HepG2 (cell line): Measurements from ENCODE around the gene SYNJ2. TPM values are rescaled to one million over a fixed set of nuclear protein-coding genes. Genes with fewer than 3 reads are reported as not detected.

Source experiments
- ADNP ChIP-seq: sonication (generic); formaldehyde crosslinking; IDR thresholded peaks from 2 replicates; pipeline ENCODE4 v1.4.0; 2020; ENCODE audit warnings: missing genetic modification reagents
- ARNT2 ChIP-seq: sonication (generic); formaldehyde crosslinking; IDR thresholded peaks from 2 replicates; pipeline ENCODE4 v1.8.0; 2022; ENCODE audit warnings: mild to moderate bottlenecking, low read depth, missing genetic modification reagents, moderate library complexity
- CHD4 ChIP-seq: fragments of 200-600 bp; sonication (generic); IDR thresholded peaks from 2 replicates; pipeline ENCODE4 v1.7.0; 2017; ENCODE audit warnings: mild to moderate bottlenecking, low read length, borderline replicate concordance
- DZIP1 ChIP-seq: sonication (generic); formaldehyde crosslinking; IDR thresholded peaks from 2 replicates; pipeline ENCODE4 v1.5.0; 2020; ENCODE audit warnings: mild to moderate bottlenecking, missing genetic modification reagents
- MEIS1 ChIP-seq: sonication (generic); formaldehyde crosslinking; IDR thresholded peaks from 2 replicates; pipeline ENCODE4 v1.9.0; 2021; ENCODE audit warnings: mild to moderate bottlenecking, missing genetic modification reagents, moderate library complexity, borderline replicate concordance
- NFE2L2 ChIP-seq: fragments of 150-350 bp; IDR thresholded peaks from 2 replicates; pipeline ENCODE4 v1.6.1; 2014; ENCODE audit warnings: low read length
- NFIB ChIP-seq: sonication (generic); formaldehyde crosslinking; IDR thresholded peaks from 2 replicates; pipeline ENCODE4 v1.9.0; 2021; ENCODE audit warnings: missing genetic modification reagents, mild to moderate bottlenecking, borderline replicate concordance
- NR2F1 ChIP-seq, 2 experiments: fragments of 450-650 bp in 1 of 2; formaldehyde crosslinking in 1 of 2; IDR thresholded peaks; 2 replicates each; pipeline versions ENCODE4 v1.5.0 to v1.6.1; 2016 to 2020; ENCODE audit warnings: mild to moderate bottlenecking in 1 of 2, missing compliant biosample characterization in 1 of 2, missing genetic modification reagents in 1 of 2, moderate library complexity in 1 of 2
- POLR2A ChIP-seq, 2 experiments: IDR thresholded peaks; 2 replicates each; pipeline ENCODE4 v1.6.1; 2011; ENCODE audit warnings: low read depth in 2 of 2, low read length in 2 of 2, mild to moderate bottlenecking in 1 of 2, moderate library complexity in 1 of 2; ENCODE audit not compliant: insufficient read depth in 1 of 2
- TCF12 ChIP-seq, 2 experiments: fragments of 450-650 bp in 1 of 2; sonication (generic) in 1 of 2; formaldehyde crosslinking in 1 of 2; IDR thresholded peaks; 2 replicates each; pipeline versions ENCODE4 v1.6.1 to v1.8.0; 2017 to 2022; ENCODE audit warnings: antibody characterized with exemption in 1 of 2, mild to moderate bottlenecking in 1 of 2, missing genetic modification reagents in 1 of 2, moderate library complexity in 1 of 2
- TERF1 ChIP-seq: sonication (generic); formaldehyde crosslinking; IDR thresholded peaks from 2 replicates; pipeline ENCODE4 v1.8.0; 2022; ENCODE audit warnings: mild to moderate bottlenecking, missing genetic modification reagents, moderate library complexity
- TSC22D2 ChIP-seq: sonication (generic); formaldehyde crosslinking; IDR thresholded peaks from 2 replicates; pipeline ENCODE4 v1.5.1; 2020; ENCODE audit warnings: missing genetic modification reagents, mild to moderate bottlenecking, borderline replicate concordance
- ZNF207 ChIP-seq: fragments of 450-650 bp; IDR thresholded peaks from 2 replicates; pipeline ENCODE4 v1.6.1; 2016; ENCODE audit warnings: antibody characterized with exemption, borderline replicate concordance
- ZNF3 ChIP-seq: IDR thresholded peaks from 2 replicates; pipeline ENCODE4 v1.7.0; 2017; ENCODE audit warnings: inconsistent platforms
- ZNF34 ChIP-seq: sonication (generic); formaldehyde crosslinking; IDR thresholded peaks from 2 replicates; pipeline ENCODE4 v1.4.0; 2020; ENCODE audit warnings: mild to moderate bottlenecking, missing genetic modification reagents, borderline replicate concordance
- ZNF569 ChIP-seq: sonication (generic); formaldehyde crosslinking; IDR thresholded peaks from 2 replicates; pipeline ENCODE4 v1.5.0; 2020; ENCODE audit warnings: mild to moderate bottlenecking, missing genetic modification reagents, moderate library complexity, borderline replicate concordance
- ZNF768 ChIP-seq: sonication (generic); formaldehyde crosslinking; IDR thresholded peaks from 2 replicates; pipeline ENCODE4 v1.4.0; 2020; ENCODE audit warnings: missing genetic modification reagents
- ZSCAN29 ChIP-seq: sonication (generic); formaldehyde crosslinking; conservative IDR thresholded peaks from 2 replicates; pipeline ENCODE4 v1.4.0; 2020; ENCODE audit warnings: mild to moderate bottlenecking, missing genetic modification reagents
- polyA plus RNA-seq, 8 experiments: library from polyadenylated mRNA; depleted of rRNA in 3 of 8; stranded (reverse) in 7 of 8; unstranded in 1 of 8; fragments of >200 nt; fragmentation: Illumina TruSeq in 4 of 8; extraction: Trizol in 4 of 8; gene quantifications; 2 replicates each; pipeline versions ENCODE4 v1.2.1 to v1.2.3, GENCODE V29; 2011 to 2016; ENCODE audit warnings: low read depth in 4 of 8, missing spikeins in 1 of 8, mixed read lengths in 1 of 8; ENCODE audit not compliant: insufficient read depth in 1 of 8
- total RNA-seq, 5 experiments: library from RNA; depleted of rRNA; stranded (reverse); fragments of >200 nt; fragmentation: Illumina TruSeq; extraction: Trizol; gene quantifications; 2 replicates each; pipeline ENCODE4 v1.2.3, GENCODE V29; 2016; ENCODE audit warnings: low read depth in 1 of 5
- TF ChIP-seq, protein P1 (sequence below): sonication (generic); formaldehyde crosslinking; IDR thresholded peaks from 2 replicates; pipeline ENCODE4 v1.5.0; 2020; ENCODE audit warnings: missing genetic modification reagents
- TF ChIP-seq, protein P2 (sequence below): sonication (generic); formaldehyde crosslinking; IDR thresholded peaks from 2 replicates; pipeline ENCODE4 v1.5.1; 2020; ENCODE audit warnings: mild to moderate bottlenecking, missing genetic modification reagents

SYNJ2 gene
- total and polyA plus RNA-seq, 2 of the 13 experiments (the other 11 are each of a cell fraction or from before 2014, with no cell fraction given) = 39.1 to 57.6 TPM

DNA sequence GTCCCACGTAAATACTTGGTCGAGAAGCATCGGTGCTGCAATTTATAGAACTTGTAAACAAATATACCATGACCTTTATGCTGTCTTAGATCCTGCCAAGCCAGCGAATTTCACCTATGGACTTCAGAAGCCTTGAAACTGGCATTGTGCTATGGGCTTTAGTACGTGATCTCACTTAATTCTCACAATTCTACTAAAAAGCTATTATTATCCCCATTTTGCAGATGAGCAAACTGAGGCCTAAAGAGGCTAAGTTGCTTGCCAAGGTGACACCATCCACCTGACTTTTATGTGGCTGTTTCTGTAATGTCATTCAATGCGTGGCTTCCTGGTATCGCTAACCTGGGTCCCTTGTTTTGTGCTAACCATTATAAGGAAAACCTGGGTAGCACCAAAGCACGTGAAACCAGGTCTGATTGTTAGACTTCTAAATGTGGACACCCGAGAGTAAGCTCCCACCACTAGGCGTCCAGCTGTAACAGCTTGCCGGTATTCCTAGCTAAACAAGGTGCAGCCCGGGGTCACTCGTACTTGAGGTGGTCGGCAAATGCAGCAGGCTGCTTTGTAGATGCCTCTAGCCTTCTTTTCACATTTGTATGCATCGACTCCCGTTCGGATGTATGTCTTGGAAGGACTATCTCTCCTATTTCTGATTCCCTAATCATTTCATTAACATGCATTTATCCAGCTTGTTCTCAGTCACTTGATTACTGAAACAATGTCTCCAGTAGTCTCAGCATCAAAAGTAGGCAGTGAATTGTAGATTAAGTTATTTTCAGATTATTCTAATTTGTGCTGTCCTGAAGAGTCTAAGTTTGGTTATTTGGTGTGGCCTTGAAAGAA, 1.1 kb downstream of the SYNJ2 start (continued):
- TF ChIP-seq TERF1 = no peak
- TF ChIP-seq ZNF207 = no peak
- TF ChIP-seq ARNT2 (CRISPR knock-in tag) = no peak
- TF ChIP-seq, protein P1, sequence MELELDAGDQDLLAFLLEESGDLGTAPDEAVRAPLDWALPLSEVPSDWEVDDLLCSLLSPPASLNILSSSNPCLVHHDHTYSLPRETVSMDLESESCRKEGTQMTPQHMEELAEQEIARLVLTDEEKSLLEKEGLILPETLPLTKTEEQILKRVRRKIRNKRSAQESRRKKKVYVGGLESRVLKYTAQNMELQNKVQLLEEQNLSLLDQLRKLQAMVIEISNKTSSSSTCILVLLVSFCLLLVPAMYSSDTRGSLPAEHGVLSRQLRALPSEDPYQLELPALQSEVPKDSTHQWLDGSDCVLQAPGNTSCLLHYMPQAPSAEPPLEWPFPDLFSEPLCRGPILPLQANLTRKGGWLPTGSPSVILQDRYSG (CRISPR knock-in tag) = no peak
- no peak for TF ChIP-seq NR2F1 (CRISPR knock-in tag; IDR thresholded peaks at IDR 0.05)
- TF ChIP-seq, protein P2, sequence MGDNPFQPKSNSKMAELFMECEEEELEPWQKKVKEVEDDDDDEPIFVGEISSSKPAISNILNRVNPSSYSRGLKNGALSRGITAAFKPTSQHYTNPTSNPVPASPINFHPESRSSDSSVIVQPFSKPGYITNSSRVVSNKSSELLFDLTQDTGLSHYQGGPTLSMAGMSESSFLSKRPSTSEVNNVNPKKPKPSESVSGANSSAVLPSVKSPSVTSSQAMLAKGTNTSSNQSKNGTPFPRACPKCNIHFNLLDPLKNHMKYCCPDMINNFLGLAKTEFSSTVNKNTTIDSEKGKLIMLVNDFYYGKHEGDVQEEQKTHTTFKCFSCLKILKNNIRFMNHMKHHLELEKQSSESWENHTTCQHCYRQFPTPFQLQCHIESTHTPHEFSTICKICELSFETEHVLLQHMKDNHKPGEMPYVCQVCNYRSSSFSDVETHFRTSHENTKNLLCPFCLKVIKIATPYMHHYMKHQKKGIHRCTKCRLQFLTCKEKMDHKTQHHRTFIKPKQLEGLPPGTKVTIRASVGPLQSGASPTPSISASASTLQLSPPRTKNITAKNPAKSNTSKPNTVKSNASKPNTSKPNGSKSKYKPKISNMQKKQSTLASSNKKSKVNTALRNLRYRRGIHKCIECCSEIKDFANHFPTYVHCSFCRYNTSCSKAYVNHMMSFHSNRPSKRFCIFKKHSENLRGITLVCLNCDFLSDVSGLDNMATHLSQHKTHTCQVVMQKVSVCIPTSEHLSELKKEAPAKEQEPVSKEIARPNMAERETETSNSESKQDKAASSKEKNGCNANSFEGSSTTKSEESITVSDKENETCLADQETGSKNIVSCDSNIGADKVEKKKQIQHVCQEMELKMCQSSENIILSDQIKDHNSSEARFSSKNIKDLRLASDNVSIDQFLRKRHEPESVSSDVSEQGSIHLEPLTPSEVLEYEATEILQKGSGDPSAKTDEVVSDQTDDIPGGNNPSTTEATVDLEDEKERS = peak; percentile 56; the same call in 1 of the 2 replicates
- no peak; a peak in 1 of 4 replicates for TF ChIP-seq POLR2A (IDR thresholded peaks at IDR 0.05; ENCODE audit: insufficient read depth in 1 of 2, low read depth in 2 of 2, low read length in 2 of 2)
- TF ChIP-seq ZNF3 (CRISPR knock-in tag) = 0 out of 2 replicates have a peak, but pooled peaks have one; percentile 37
- no peak; the same call in 1 of the 2 replicates for TF ChIP-seq ZNF34 (CRISPR knock-in tag)
- TF ChIP-seq ZSCAN29 (CRISPR knock-in tag) = 0 out of 2 replicates have a peak, but pooled peaks have one; percentile 65
- no peak for TF ChIP-seq NFE2L2
- TF ChIP-seq ADNP = peak; percentile 99
- TF ChIP-seq NFIB (CRISPR knock-in tag) = no peak
- TF ChIP-seq DZIP1 (CRISPR knock-in tag) = no peak
- peak; percentile 100 for TF ChIP-seq CHD4
- TF ChIP-seq TSC22D2 (CRISPR knock-in tag) = no peak; the same call in 1 of the 2 replicates
- no peak for TF ChIP-seq ZNF768 (CRISPR knock-in tag)
- no peak for TF ChIP-seq ZNF569 (CRISPR knock-in tag)
- TF ChIP-seq MEIS1 (CRISPR knock-in tag) = peak; percentile 66; the same call in 1 of the 2 replicates
- TF ChIP-seq TCF12 (IDR thresholded peaks at IDR 0.05) = no peak
- TF ChIP-seq TCF12 (CRISPR knock-in tag; IDR thresholded peaks at IDR 0.05) = no peak
